Smooth muscle cell (in vitro differentiated cells): Measurements from ENCODE around the gene MMAB. TPM values are rescaled to one million over a fixed set of nuclear protein-coding genes. Genes with fewer than 3 reads are reported as not detected.

Experiments used
- DNase-seq: peaks from one replicate; lab custom pipeline; 2025; ENCODE audit not compliant: unreplicated experiment; lab: John Stamatoyannopoulos, UW
- H2AFZ ChIP-seq: fragments of 200-600 bp; sonication (generic); 2 replicates; pipeline ENCODE4 v1.6.0; 2016; ENCODE audit warnings: antibody characterized with exemption, low read depth, mild to moderate bottlenecking
- H3F3A ChIP-seq: fragments of 200-600 bp; sonication (generic); 2 replicates; pipeline ENCODE4 v1.6.0; 2017; ENCODE audit warnings: antibody characterized with exemption, low read depth
- H3K27ac ChIP-seq: fragments of 200-600 bp; sonication (generic); 2 replicates; pipeline ENCODE4 v1.5.1; 2016; ENCODE audit warnings: low read depth, mild to moderate bottlenecking
- H3K27me3 ChIP-seq: fragments of 200-600 bp; sonication (generic); 2 replicates; pipeline ENCODE4 v1.6.1; 2016; ENCODE audit warnings: low read depth, mild to moderate bottlenecking
- H3K36me3 ChIP-seq: fragments of 200-600 bp; sonication (generic); 2 replicates; pipeline ENCODE4 v1.5.1; 2016; ENCODE audit warnings: low read depth
- H3K4me1 ChIP-seq: fragments of 200-600 bp; sonication (generic); 2 replicates; pipeline ENCODE4 v1.5.1; 2016; ENCODE audit warnings: low read depth
- H3K4me2 ChIP-seq: fragments of 200-600 bp; sonication (generic); 2 replicates; pipeline ENCODE4 v1.6.0; 2016; ENCODE audit warnings: mild to moderate bottlenecking
- H3K4me3 ChIP-seq: fragments of 200-600 bp; sonication (generic); 2 replicates; pipeline ENCODE4 v1.5.1; 2016; ENCODE audit warnings: mild to moderate bottlenecking
- H3K79me2 ChIP-seq: fragments of 200-600 bp; sonication (generic); 2 replicates; pipeline ENCODE4 v1.6.0; 2016; ENCODE audit warnings: low read depth, mild to moderate bottlenecking
- H3K9ac ChIP-seq: fragments of 200-600 bp; sonication (generic); 2 replicates; pipeline ENCODE4 v1.6.0; 2016; ENCODE audit warnings: low read depth
- H3K9me3 ChIP-seq: fragments of 200-600 bp; sonication (generic); replicated peaks from 2 replicates; pipeline ENCODE4 v1.5.1; 2016; ENCODE audit warnings: low read depth
- H4K20me1 ChIP-seq: fragments of 200-600 bp; sonication (generic); 2 replicates; pipeline ENCODE4 v1.6.0; 2016; ENCODE audit warnings: low read depth
- CTCF ChIP-seq: fragments of 200-600 bp; sonication (generic); IDR thresholded peaks from 2 replicates; pipeline ENCODE4 v1.5.1; 2017; ENCODE audit warnings: borderline replicate concordance, mild to moderate bottlenecking, antibody characterized with exemption; ENCODE audit not compliant: insufficient read depth, poor library complexity, severe bottlenecking
- WGBS: methylation state at CpG from one replicate; pipeline ENCODE4 v1.1.7; 2016; ENCODE audit warnings: low lambda C conversion rate; 5-methylcytosine and 5-hydroxymethylcytosine counted together
- polyA plus RNA-seq: library from polyadenylated mRNA; unstranded; fragments of >200 nt; fragmentation: Nextera tagmentation; extraction: Ambion mirVana; gene quantifications from 2 replicates; pipeline ENCODE4 v1.2.1, GENCODE V29; 2016
- total RNA-seq: library from RNA; depleted of rRNA; stranded (reverse); fragments of >200 nt; gene quantifications from 2 replicates; pipeline ENCODE4 v1.2.3, GENCODE V29; 2014

MMAB gene
- total and polyA plus RNA-seq, 2 experiments from 2014 or later, result 20.2 to 51.7 TPM

GRCh38 chr12:109581856-109582255, 8.6 kb upstream of the MMAB start:
- 48% methylated on average over 8 of the region's 8 CpGs for WGBS
- TF ChIP-seq CTCF, result no peak
- H3K79me2 ChIP-seq, result no peaks in the 10 kb centered on the region
- DNase-seq, result no peak
- H3K27ac ChIP-seq, result peak overlapping the region; percentile 60
- no peak overlapping the region for H3K4me3 ChIP-seq
- no peaks in the 10 kb centered on the region for H3K27me3 ChIP-seq
- peaks cover 4% of the 10 kb centered on the region for H3K36me3 ChIP-seq
- H3K4me2 ChIP-seq, result no peak overlapping the region
- H4K20me1 ChIP-seq, result peaks cover 17% of the 10 kb centered on the region
- H3K9me3 ChIP-seq, result no peaks in the 10 kb centered on the region
- H2AFZ ChIP-seq, result no peak overlapping the region
- peaks cover 3% of the 10 kb centered on the region for H3F3A ChIP-seq
- no peak overlapping the region for H3K9ac ChIP-seq
- H3K4me1 ChIP-seq, result peaks cover 2% of the 10 kb centered on the region

GRCh38 chr12:109581334-109581691, 8.0 kb upstream of the MMAB start:
- no peak for DNase-seq
- no peaks in the 10 kb centered on the region for H3K9me3 ChIP-seq

GRCh38 chr12:109580684-109581333, 7.5 kb upstream of the MMAB start:
- DNase-seq, result no peak
- WGBS, result 96% methylated on average over 13 of the region's 13 CpGs
- Histone ChIP-seq H3K27ac (no peak overlapping the region), H3K79me2 (peaks cover 10% of the 10 kb centered on the region), H3K4me1 (no peaks in the 10 kb centered on the region), H3K9ac (no peak overlapping the region), H3K4me3 (no peak overlapping the region), H3K9me3 (no peaks in the 10 kb centered on the region), H3K4me2 (no peak overlapping the region), H3K36me3 (peaks cover 4% of the 10 kb centered on the region), H4K20me1 (peaks cover 16% of the 10 kb centered on the region), H3K27me3 (no peaks in the 10 kb centered on the region), H3F3A (peaks cover 3% of the 10 kb centered on the region), H2AFZ (no peak overlapping the region)
- TF ChIP-seq CTCF, result no peak

More at GRCh38 chr12:109581334-109581691, 8.0 kb upstream of the MMAB start:
- H3K27ac ChIP-seq, result no peak overlapping the region
- no peaks in the 10 kb centered on the region for H3K4me1 ChIP-seq
- peaks cover 4% of the 10 kb centered on the region for H3K36me3 ChIP-seq
- no peak overlapping the region for H2AFZ ChIP-seq
- 91% methylated on average over 18 of the region's 18 CpGs for whole genome bisulfite sequencing
- peaks cover 5% of the 10 kb centered on the region for H3K79me2 ChIP-seq
- H3K27me3 ChIP-seq, result no peaks in the 10 kb centered on the region
- H3K4me2 ChIP-seq, result no peak overlapping the region
- H4K20me1 ChIP-seq, result peaks cover 17% of the 10 kb centered on the region
- peaks cover 3% of the 10 kb centered on the region for H3F3A ChIP-seq
- no peak for TF ChIP-seq CTCF
- H3K4me3 ChIP-seq, result no peak overlapping the region
- no peak overlapping the region for H3K9ac ChIP-seq

GRCh38 chr12:109580272-109580671, 7.0 kb upstream of the MMAB start:
- no peaks in the 10 kb centered on the region for H3K27me3 ChIP-seq
- no peak for TF ChIP-seq CTCF

More at GRCh38 chr12:109580272-109580671, 7.0 kb upstream of the MMAB start:
- Histone ChIP-seq H3K79me2 (peaks cover 16% of the 10 kb centered on the region), H3F3A (peaks cover 3% of the 10 kb centered on the region), H3K4me1 (no peaks in the 10 kb centered on the region), H3K36me3 (peaks cover 4% of the 10 kb centered on the region), H3K4me2 (no peak overlapping the region), H3K4me3 (no peak overlapping the region), H4K20me1 (peaks cover 11% of the 10 kb centered on the region), H3K27ac (no peak overlapping the region), H3K9me3 (no peaks in the 10 kb centered on the region), H3K9ac (no peak overlapping the region), H2AFZ (no peak overlapping the region)
- DNase-seq, result no peak
- 92% methylated on average over 8 of the region's 8 CpGs for WGBS
